NCI-H446 (cell line): ENCODE measurements around the gene APOH.

Experiments used
- DNase-seq, 2 experiments: peaks; one replicate each; lab custom pipeline; 2025; lab: John Stamatoyannopoulos, UW

The APOH gene

DNA sequence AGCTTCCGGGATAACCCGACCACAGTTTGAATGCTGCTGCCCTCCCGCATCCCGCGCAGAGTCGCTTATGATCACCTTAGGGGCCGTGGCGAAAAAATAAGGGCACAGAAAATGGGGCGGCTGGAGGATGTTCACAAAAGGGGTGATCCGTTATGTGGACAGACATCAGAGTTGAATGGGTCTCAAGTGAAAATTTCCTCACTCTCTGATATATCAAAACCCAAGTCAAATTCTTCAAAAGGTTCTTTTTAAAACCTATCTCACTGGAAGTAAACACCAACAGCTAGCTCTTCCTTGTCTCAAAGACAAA, 36.9 kb downstream of the APOH start:
- no peak for DNase-seq

DNA sequence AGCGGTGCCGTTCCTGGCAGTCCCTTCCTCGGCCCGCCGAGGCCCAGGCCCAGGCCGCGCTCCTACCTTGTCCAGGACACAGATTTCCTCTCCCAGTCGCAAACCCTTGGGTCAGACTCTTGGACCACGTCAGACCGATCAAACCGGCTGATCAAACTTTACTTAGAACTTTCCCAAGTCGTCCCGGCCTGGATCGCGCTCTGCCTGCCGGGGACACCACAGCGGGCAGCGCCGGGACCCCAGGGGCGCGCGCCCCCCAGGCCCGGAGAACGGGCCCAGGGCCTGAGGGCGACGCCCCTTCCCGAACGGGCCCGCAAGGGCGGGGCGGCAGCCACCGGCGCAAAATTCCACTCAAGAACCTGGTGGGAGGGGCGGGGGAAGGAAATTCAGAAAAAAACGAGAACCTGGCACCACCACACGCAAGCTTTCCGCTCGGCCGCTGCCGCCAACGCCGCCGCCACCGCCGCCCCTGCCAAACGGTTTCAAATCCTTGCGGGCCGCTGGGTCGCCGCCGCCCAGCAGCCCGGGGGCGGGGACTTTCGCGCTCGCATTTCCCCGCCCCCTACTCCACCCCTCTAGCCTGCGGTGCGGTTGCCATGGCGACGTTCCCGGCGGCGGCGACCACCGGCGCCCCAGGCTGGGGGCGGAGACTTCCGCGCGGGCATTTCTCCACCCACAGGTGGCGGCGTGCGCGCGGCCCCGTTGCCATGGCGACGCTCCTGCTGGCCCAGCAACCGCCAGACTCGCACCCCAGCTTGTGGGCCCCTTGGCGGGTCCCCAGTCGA, 37.4 kb downstream of the APOH start, which contains the start of gene CEP112:
TSS of gene CEP112 (minus strand) at position 541 of the 785 bp plus-strand sequence.
- peak; percentile 7 to 68 for DNase-seq

DNA sequence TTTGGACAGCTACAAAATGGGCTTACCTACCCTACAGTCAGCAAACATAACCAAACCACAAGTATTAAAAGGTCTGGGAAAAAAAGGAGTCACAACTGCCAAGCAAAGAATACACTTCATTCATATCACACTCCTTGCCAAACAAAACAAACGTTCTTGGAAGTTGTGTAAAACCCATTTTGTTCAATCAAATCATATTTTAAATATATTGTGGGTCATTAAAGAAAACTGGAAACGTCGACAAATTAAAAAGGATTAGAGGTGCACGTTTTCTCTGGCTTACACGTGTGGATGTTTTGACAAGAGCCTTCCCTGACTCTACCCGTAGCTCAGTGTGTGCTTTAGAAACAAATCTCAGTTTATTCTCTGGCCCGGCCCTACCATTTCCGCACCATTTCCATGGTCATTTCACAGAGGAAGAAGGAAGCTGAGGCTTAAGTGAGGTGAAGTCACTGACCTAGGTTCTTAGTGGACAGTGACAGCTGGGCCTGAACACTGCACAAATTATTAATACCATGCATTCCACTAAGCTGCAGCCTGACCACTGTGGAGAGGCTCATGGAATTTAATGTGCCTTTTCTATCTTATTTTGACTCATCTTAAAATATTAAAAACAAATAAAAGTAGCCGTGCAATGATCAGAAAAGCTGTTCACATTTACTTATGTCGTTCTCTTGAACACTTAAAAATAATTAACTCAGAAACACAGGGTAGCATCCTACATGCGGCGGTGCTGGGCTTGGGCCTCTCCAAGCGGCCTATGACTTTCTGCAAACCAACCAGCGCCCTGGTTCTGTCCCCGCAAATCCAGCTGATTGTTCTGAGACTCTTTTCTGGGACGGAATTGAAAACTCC, 38.2 kb downstream of the APOH start:
- DNase-seq, result no peak

DNA sequence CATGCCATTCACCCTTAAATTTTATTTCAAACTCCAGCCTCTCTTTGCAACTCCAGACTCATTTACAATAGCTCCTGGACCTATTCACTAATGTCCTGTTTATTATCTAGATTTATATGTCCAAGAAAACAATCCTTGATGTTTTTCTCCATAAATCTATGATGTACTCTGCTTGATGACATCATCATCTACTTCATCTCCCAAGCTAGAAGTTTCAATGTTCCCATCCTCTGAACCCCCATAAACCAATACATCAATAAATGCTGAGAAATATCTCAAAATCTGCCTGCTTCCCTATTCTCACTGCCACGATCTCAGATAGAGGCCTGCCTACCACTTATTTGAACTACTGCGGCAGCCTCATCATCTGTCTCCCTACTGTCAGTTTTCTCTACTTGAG, 41.5 kb downstream of the APOH start:
- no peak for DNase-seq

DNA sequence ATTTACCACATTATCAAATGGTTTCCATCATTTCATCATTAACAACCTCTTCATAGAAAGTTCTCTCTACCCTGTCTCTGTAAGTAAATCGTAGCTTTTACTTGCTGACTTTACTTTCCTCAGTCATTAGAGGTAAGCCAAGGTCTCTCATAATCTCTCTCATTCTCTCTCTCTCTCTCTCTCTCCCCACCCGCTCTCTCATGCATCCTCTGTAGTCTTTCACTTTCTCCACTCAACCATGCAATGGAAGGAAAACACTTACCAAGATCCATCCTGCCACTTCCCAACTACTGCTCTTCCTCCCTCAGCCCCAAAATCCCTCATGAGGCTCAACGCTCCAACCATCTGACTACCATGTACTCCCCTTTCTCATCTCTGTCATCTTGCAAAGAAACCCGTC, 43.4 kb downstream of the APOH start:
- no peak for DNase-seq

DNA sequence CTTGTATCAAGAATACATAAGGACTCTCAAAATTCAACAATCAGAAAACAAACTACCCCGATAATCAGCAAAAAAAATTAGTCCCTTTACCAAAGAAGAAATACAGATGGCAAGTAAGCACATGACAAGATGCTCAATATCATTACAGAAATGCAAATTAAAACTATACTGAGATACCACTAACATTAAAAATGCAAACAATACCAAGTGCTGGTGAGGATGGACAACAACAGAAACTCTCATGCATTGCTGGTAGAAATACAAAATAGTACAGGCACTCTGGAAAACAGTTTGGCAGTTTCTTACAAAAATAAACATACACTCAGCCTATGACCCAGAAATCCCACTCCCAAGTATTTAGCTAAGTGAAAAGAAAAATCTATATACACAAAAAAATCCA, 44.8 kb downstream of the APOH start:
- DNase-seq, result no peak

DNA sequence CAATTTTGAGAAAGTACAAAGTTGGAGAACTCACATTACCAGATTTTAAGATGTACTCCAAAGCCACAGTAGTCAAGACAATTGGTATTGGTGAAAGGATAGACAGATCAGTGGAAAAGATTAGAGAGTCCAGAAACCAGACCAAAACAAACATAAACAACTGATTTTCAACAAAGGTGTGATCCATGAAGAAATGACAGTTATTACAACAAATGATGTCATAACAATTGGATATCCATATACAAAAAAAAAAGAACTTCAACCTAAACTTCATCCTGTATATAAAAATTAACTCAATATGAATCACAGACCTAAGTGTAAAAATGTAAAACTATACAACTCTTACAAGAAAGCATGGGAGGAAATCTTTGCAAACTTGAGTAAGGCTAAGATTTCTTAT, 45.7 kb downstream of the APOH start:
- no peak for DNase-seq

DNA sequence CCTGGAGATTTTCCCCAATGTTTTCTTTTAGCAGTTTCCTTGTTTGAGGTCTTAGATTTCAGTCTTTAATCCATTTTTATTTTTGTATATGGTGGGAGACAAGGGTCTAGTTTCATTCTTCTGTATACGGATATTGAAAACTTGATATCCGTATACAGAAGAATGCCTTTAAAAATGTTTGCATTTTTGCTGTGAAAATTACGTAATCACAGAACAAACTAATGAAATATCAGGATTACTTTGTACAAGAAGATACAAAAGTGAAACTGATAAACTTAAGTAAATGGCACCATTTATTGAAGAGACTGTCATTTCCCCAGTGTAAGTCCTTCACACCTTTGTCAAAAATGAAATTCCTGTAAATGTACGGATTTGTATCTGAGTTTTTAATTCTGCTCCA, 50.6 kb downstream of the APOH start:
- no peak for DNase-seq

DNA sequence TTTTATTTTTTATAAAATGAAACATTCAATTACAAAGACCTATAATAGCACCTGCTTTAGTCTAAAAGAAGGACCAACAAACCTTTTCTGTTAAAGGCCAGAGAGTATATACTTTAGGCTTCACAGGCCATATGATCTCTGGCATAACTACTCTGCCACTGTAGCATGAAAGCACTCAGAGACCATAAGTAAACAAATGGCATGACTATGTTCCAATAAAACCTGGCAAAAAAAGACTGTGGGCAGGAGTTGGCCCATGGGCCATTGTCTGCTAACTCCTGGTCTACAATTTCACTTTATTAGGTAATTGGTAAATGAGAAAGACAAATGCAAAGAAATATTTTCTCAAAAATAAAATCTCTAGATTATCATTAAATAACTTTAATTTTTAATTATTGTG, 52.2 kb downstream of the APOH start:
- no peak for DNase-seq

DNA sequence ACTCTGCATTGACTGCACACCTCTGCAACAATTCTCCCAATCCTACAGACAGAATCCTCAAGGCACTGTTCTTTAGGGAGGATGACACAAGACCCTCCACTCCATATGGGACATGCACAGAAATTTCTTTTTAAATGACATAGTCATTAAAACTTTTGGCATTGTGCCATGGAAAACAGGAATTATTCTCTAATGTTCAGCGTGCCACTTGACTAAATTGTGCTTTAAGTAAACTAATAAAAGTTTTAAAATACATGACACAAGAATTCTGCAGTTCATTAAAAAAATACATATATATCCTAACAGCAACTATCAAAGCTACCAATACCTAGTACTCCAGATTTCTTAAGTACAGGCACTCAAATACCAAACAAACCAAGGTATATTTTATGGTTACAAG, 53.3 kb downstream of the APOH start:
- no peak for DNase-seq

DNA sequence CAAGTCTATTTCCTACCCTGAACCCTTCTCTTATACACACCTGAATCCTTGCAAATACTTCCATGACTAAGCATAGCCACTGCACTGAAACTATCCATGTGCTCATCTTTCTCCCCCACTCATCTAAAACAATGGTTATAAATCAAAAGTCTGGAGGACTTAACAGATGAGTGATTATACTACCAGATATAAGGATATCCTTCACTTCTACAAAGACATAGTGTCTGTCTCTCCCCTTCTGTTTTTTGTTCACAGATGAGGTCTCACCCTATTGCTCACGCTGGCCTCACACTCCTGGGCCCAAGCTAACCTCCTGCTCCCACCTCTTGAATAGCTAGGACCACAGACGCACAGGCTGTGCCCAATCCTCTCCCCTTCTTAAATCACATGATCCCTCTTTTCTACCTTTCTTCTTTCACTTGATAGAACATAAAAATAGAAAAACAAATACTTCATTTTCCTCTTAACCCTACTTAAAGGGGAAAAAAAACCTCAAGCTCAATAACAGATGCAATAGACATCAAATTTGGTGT, 56.5 kb downstream of the APOH start:
- no peak for DNase-seq

DNA sequence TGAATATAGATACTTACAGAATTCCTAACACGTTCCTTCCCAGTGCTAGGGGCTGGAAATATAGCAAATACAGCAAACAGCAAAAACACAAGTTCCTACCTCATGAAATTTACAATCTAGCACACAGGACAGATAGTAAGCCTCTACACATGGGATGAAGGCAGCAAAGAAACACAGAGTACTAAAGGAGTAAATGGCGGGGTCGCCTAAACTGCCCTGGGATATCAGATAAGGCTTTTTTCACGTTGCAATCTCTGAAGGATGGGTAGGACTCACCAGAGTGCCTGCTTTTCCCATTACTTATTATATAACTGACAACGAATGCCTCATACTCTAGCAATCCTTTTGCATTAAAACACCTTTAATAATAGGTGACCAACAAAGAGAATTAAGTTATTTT, 57.1 kb downstream of the APOH start:
- DNase-seq, result no peak

DNA sequence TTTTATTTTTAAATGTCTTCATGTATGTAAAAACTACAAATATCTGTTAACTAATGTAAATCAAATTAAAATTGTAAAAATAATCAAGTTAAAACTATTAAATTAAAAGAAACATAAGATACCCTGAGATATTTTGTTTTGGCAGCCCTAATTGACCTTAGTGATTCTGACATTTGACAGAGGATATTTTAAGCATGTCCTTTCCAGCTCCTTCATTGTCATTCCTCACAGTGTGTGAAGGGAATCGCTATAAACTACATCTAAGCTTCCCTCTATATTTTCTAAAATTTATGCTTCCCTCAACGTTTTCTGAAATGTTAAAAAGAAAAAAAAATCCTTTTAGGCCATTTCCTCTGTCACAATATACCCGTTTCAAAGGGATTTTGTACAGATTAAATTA, 57.5 kb downstream of the APOH start:
- no peak for DNase-seq

DNA sequence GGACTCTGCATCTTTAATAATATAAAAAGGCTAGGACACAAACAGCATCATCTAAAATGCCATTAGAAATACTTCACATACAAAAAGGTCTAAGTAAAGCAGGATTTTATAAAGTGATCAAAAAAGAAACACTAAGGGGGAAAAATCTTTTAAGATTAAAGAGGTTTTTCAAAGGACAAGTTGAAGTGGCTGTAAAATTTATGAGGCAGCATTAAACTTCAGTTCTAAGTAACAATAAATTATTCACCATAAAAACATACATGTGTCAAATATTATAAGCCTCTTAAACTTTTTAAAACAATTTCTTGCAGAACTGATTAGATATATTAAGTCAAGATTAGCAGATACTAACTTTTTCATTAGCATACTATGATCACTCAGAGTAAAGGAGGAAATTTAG, 58.0 kb downstream of the APOH start:
- no peak for DNase-seq

DNA sequence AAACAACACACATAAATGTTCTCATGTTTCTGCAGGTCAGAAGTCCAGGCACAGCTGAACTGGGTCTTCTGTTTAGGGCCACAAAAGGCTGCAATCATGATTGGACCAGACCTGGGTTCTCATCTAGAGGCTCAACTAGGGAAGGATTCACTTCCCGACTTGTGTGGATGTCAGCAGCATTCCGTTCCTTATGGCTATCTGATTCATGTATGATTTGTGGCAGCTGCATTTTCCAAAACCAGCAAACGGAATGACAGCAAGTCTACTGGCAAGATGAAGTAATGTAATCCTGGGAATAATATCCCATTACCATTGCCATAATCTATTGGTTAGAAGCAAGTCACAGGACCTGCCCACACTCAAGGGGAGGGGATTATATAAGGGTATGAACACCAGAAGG, 59.4 kb downstream of the APOH start:
- no peak for DNase-seq

DNA sequence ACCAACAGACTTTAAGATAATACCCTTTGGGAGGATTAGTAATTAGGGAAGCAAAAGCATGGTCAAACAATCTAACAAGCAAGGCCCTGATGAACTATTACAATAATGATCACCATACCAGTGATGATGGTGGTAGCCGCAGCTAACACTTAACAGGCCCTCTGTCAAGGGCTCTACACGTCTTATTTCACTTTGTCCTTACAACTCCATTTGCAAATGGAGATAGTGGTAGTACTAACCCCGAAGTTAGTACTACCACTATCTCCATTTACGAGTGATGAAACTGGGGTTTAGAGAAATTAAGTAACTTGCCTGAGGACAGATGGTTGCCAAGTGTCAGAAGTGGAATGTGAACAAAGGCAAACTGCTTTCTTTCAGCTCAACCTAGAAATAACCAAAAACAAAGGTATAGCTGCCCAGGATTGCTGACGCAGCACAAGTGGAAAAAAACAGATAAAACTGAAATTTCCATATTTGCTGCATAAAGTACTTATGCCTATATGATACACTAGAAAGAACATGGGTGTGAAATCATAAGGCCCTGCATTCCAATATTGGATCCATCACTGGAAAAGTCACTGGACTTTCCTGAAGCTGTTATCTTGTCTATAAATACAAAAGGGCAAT, 61.9 kb downstream of the APOH start:
- no peak for DNase-seq

DNA sequence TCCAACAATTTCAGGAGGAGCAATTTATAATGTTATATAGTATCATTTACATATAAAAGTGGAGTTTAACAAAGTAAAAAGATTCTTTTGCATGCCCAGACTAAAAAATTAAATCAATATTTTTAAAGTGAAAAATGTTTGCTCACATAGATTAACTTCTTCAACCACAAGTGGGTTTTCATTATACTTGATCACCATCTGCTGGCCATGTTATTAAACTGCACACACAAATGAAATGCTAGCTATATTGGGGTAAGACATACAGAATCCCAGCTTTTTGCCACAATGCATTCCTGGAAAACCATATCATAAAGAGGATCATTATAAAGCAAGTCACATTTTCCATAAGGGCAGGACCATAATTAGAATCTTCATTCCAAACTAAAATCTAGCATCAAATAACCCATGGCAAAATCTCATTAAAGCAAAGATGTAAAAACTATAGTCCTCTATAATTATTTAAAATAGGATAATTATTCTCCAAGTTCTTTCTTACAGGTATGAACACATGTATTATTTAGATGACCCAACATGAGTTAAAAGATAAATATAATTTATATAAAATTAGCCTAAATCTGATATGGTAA, 63.6 kb downstream of the APOH start:
- DNase-seq, result peak; percentile 6 to 39
